ENCODE measurements around the gene MOSPD3. TPM values are rescaled to one million over a fixed set of nuclear protein-coding genes. Genes with fewer than 3 reads are reported as not detected.
"Not testable (repeated sequence)": the region's sequence is repeated elsewhere in the genome, so short reads cannot be mapped to it uniquely, and the experiment has no call there.

The MOSPD3 gene
- total RNA-seq, 1 experiment from 2014 or later = 25.0 TPM

DNA sequence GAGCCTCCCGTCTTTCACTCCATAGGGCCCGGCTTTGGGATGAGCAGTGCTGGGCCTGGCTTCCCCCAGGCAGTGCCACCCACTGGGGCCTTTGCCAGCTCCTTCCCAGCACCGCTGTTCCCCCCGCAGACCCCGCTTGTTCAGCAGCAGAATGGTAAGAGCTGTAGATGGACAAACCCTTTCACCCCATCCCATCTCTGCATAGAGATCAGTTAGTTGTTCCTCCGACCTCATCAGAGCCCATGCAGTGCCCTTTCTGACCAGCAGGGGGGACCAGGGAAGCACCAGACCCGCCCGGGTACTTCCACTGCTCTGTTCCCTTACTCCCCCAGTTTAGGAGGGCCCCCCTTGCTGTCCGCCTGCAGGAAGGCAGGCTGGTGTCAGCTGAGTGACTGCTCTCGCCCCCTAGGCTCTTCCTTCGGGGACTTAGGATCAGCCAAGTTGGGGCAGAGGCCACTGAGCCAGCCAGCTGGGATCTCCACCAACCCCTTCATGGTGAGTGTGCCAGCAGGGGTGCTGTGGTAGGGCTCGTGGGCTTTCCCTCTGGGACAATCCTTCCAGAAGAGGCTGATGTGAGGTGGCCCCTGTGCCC lies 48.4 kb upstream of the MOSPD3 start:
- ATAC-seq = peak; percentile 71
- Histone ChIP-seq H3K9me3 (ENCODE audit: control insufficient read depth, insufficient read depth, low read depth, low read length) (no peaks in the 10 kb centered on the region), H3K27ac (ENCODE audit: low read length) (0 out of 2 replicates have a peak overlapping the region, but pooled peaks have one; percentile 17), H3K36me3 (ENCODE audit: control insufficient read depth, insufficient read depth, low read length) (no peaks in the 10 kb centered on the region), H3K4me3 (ENCODE audit: low read depth in 2 of 2, low read length in 2 of 2) (no peak overlapping the region), H3K27me3 (ENCODE audit: control insufficient read depth, insufficient read depth, low read length) (no peaks in the 10 kb centered on the region), H3K4me1 (ENCODE audit: control insufficient read depth, insufficient read depth, low read length) (peaks cover 23% of the 10 kb centered on the region)
- DNase-seq (ENCODE audit: low read depth, low spot score) = peak; percentile 53
- POLR2A ChIA-PET = interaction anchor here (0.7 kb wide), 2 partner anchors 13 to 133 kb away, joined by 4 to 6 read pairs; no protein-coding TSS in a partner anchor
- no peak for TF ChIP-seq TCF7L2 (IDR thresholded peaks at IDR 0.05; ENCODE audit: low read depth, low read length)
- TF ChIP-seq, protein P1, sequence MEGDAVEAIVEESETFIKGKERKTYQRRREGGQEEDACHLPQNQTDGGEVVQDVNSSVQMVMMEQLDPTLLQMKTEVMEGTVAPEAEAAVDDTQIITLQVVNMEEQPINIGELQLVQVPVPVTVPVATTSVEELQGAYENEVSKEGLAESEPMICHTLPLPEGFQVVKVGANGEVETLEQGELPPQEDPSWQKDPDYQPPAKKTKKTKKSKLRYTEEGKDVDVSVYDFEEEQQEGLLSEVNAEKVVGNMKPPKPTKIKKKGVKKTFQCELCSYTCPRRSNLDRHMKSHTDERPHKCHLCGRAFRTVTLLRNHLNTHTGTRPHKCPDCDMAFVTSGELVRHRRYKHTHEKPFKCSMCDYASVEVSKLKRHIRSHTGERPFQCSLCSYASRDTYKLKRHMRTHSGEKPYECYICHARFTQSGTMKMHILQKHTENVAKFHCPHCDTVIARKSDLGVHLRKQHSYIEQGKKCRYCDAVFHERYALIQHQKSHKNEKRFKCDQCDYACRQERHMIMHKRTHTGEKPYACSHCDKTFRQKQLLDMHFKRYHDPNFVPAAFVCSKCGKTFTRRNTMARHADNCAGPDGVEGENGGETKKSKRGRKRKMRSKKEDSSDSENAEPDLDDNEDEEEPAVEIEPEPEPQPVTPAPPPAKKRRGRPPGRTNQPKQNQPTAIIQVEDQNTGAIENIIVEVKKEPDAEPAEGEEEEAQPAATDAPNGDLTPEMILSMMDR (IDR thresholded peaks at IDR 0.05) = peak; percentile 97
- no peak for TF ChIP-seq SIN3A (IDR thresholded peaks at IDR 0.05; ENCODE audit: borderline replicate concordance, insufficient read depth, low read depth, low read length)
- TF ChIP-seq, protein P2, sequence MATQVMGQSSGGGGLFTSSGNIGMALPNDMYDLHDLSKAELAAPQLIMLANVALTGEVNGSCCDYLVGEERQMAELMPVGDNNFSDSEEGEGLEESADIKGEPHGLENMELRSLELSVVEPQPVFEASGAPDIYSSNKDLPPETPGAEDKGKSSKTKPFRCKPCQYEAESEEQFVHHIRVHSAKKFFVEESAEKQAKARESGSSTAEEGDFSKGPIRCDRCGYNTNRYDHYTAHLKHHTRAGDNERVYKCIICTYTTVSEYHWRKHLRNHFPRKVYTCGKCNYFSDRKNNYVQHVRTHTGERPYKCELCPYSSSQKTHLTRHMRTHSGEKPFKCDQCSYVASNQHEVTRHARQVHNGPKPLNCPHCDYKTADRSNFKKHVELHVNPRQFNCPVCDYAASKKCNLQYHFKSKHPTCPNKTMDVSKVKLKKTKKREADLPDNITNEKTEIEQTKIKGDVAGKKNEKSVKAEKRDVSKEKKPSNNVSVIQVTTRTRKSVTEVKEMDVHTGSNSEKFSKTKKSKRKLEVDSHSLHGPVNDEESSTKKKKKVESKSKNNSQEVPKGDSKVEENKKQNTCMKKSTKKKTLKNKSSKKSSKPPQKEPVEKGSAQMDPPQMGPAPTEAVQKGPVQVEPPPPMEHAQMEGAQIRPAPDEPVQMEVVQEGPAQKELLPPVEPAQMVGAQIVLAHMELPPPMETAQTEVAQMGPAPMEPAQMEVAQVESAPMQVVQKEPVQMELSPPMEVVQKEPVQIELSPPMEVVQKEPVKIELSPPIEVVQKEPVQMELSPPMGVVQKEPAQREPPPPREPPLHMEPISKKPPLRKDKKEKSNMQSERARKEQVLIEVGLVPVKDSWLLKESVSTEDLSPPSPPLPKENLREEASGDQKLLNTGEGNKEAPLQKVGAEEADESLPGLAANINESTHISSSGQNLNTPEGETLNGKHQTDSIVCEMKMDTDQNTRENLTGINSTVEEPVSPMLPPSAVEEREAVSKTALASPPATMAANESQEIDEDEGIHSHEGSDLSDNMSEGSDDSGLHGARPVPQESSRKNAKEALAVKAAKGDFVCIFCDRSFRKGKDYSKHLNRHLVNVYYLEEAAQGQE (IDR thresholded peaks at IDR 0.05; ENCODE audit: insufficient read depth in 1 of 2, low read depth in 2 of 2, low read length in 1 of 2) = no peak
- TF ChIP-seq POLR2AphosphoS5 (IDR thresholded peaks at IDR 0.05; ENCODE audit: low read depth, low read length) = no peak
- BruUV-seq (replicated peaks) = no TSS peak
- CTCF ChIA-PET = interaction anchor here (0.7 to 1.4 kb wide), 9 partner anchors 18 to 239 kb away, joined by 3 to 6 read pairs (median 4); no protein-coding TSS in a partner anchor
- intact Hi-C loops (cut with micrococcal nuclease; ENCODE audit: unreplicated experiment) (no loop called here), in situ Hi-C loops (cut with HindIII; ENCODE audit: low pct_unique_long_range_greater_than_20kb, low sequenced_read_pairs) (no loop called here)

- H3K27me3 ChIP-seq (ENCODE audit: control insufficient read depth, insufficient read depth, low read length); DNase-seq (ENCODE audit: low read depth, low spot score); H3K4me3 ChIP-seq (ENCODE audit: low read depth in 2 of 2, low read length in 2 of 2); ATAC-seq; intact Hi-C loops (cut with micrococcal nuclease; ENCODE audit: unreplicated experiment); H3K9me3 ChIP-seq (ENCODE audit: control insufficient read depth, insufficient read depth, low read depth, low read length); BruUV-seq (replicated peaks); H3K36me3 ChIP-seq (ENCODE audit: control insufficient read depth, insufficient read depth, low read length); in situ Hi-C loops (cut with HindIII; ENCODE audit: low pct_unique_long_range_greater_than_20kb, low sequenced_read_pairs): not testable (repeated sequence)
- Histone ChIP-seq H3K4me1 (ENCODE audit: control insufficient read depth, insufficient read depth, low read length) (peaks cover 23% of the 10 kb centered on the region), H3K27ac (ENCODE audit: low read length) (0 out of 2 replicates have a peak overlapping the region, but pooled peaks have one; percentile 17)
- CTCF ChIA-PET = interaction anchor here (0.6 to 1.4 kb wide), 10 partner anchors 17 to 238 kb away, joined by 3 to 6 read pairs (median 4); no protein-coding TSS in a partner anchor
- POLR2A ChIA-PET = interaction anchor here (0.7 kb wide), 2 partner anchors 14 to 133 kb away, joined by 4 to 6 read pairs; no protein-coding TSS in a partner anchor
These were observed 47.9 kb upstream of the MOSPD3 start for GRCh38 chr7:100564405-100564804.

- H3K4me3 ChIP-seq (ENCODE audit: low read depth in 2 of 2, low read length in 2 of 2) = no peak overlapping the region
- ChIA-PET CTCF (interaction anchor here (1.4 kb wide), 1 partner anchor 82 kb away, joined by 6 read pairs; no protein-coding TSS in a partner anchor), POLR2A (interaction anchor here (0.7 kb wide), 1 partner anchor 647 kb away, joined by 3 read pairs; no protein-coding TSS in a partner anchor)
- TF ChIP-seq, protein P2 (IDR thresholded peaks at IDR 0.05; ENCODE audit: insufficient read depth in 1 of 2, low read depth in 2 of 2, low read length in 1 of 2) = no peak
- TF ChIP-seq, protein P1 (IDR thresholded peaks at IDR 0.05) = no peak
- TF ChIP-seq TCF7L2 (IDR thresholded peaks at IDR 0.05; ENCODE audit: low read depth, low read length) = no peak
- no peak for TF ChIP-seq POLR2AphosphoS5 (IDR thresholded peaks at IDR 0.05; ENCODE audit: low read depth, low read length)
- TF ChIP-seq SIN3A (IDR thresholded peaks at IDR 0.05; ENCODE audit: borderline replicate concordance, insufficient read depth, low read depth, low read length) = no peak
- in situ Hi-C loops (cut with HindIII; ENCODE audit: low pct_unique_long_range_greater_than_20kb, low sequenced_read_pairs) (no loop called here), intact Hi-C loops (cut with micrococcal nuclease; ENCODE audit: unreplicated experiment) (no loop called here)
- H3K27me3 ChIP-seq (ENCODE audit: control insufficient read depth, insufficient read depth, low read length) = no peaks in the 10 kb centered on the region
- ATAC-seq = no peak
- H3K36me3 ChIP-seq (ENCODE audit: control insufficient read depth, insufficient read depth, low read length) = no peaks in the 10 kb centered on the region
- no peaks in the 10 kb centered on the region for H3K9me3 ChIP-seq (ENCODE audit: control insufficient read depth, insufficient read depth, low read depth, low read length)
- no peak overlapping the region for H3K27ac ChIP-seq (ENCODE audit: low read length)
- DNase-seq (ENCODE audit: low read depth, low spot score) = no peak
- H3K4me1 ChIP-seq (ENCODE audit: control insufficient read depth, insufficient read depth, low read length) = peaks cover 25% of the 10 kb centered on the region
- no TSS peak for BruUV-seq (replicated peaks)
These were observed 47.2 kb upstream of the MOSPD3 start for GRCh38 chr7:100565133-100565571.
